ENCODE results near the gene ARAP3.
"Not testable (repeated sequence)": the region's sequence is repeated elsewhere in the genome, so short reads cannot be mapped to it uniquely, and the experiment has no call there.

ARAP3 gene

DNA sequence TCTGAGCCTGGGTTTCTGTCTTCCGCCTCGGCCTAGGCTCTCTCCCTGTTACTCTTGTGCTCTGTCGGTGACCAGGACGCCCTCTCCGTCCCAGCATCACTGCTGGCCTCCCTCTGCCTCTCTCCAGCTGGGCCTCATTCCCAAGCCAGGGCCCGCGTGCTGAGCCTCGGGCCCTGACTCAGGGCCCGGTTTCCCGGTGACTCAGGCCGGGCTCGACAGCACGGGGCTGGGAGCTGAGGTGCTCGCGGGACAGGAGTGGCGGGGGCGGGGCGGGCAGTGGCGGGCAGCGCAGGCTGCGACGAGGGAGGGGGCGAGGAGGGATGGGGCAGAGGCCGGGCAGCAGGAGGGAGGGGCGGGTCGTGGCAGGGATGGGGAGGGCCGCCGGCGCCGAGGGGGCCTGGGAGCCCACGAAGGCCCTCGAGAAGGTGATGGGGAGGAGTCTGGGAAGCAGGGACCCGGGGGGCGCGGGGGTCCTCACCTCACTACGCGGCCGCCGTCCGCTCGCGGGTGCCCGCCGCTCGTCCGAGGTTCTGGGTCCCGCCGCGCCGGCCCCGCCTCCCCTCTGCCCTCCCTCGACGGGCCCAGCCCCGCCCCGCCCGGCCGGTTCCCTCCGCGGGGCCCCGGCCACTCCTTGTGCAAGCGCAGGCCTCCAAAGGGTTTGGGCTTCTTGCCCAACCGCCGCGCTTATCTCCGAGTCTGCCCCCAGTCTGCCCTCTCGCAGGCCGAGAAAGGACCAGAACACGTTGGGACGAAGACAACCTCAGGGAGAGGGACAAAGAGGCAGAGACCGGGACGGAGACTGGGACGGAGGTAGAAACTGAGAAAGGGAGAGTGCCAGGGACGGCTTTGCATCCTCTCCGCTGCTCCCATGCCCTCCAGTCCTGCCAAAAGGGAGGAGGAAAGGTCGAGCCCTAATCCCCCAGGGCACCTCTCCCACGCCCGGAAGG lies at the start of gene ARAP3:
TSS of gene ARAP3 (minus strand) at position 536 of the 947 bp plus-strand sequence. CDS start 1,744 bp downstream, outside the sequence.
- H3K27ac ChIP-seq = peak within 1 kb of the TSS; percentile 29
- TF ChIP-seq ZFX (IDR thresholded peaks at IDR 0.05) (no peak), CTCF (conservative IDR thresholded peaks at IDR 0.05) (no peak)

DNA sequence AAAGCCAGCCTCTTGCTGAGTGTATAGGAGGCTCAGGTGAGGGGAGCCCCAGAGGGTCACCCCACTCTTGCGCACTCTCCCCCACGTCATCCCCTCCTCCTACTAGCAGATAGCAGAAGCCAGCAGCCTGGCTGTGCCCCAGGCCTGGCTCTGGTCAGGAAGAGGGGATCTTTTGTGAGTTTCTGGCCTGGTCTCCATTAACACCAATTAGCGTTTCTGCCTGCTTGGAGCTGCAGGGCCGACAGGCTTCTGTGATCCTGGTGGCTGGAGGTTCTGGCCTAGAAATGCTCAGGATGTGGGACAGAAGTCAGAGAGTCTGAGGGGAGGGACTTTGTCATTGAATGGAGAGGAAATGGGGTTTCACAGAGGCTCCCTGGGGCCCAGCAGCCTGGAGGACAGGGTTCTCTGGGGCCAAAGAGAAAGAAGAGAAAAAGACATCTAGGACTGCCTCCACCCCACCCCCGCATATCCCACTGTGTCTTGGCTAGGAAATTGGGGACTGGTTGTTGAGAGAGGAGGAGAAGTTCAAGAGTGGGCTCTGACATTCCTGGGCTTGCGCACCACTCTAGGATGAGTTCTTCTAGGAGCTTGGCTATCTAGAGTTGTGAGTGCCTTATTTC lies 47.5 kb upstream of the ARAP3 start:
- TF ChIP-seq CTCF (conservative IDR thresholded peaks at IDR 0.05) = no peak
- no peak for TF ChIP-seq ZFX (IDR thresholded peaks at IDR 0.05)
- no peak overlapping the region for H3K27ac ChIP-seq

DNA sequence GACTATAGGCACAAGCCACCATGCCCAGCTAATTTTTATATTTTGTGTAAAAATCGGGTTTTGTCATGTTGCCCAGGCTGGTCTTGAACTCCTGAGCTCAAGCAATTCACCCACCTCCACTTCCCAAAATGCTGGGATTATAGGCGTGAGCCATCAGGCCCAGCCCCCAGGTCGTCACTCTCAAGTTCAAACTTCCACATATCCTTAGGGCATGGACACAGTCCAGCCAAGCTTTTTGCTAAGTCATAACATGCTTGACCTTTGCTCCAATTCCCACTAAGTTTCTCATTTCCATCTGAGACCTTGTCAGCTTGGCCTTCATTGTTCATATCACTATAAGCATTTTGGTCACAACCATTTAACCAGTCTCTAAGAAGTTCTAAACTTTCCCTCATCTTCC lies 43.9 kb upstream of the ARAP3 start:
- TF ChIP-seq ZFX (IDR thresholded peaks at IDR 0.05) (no peak), CTCF (conservative IDR thresholded peaks at IDR 0.05) (no peak)
- no peak overlapping the region for H3K27ac ChIP-seq

DNA sequence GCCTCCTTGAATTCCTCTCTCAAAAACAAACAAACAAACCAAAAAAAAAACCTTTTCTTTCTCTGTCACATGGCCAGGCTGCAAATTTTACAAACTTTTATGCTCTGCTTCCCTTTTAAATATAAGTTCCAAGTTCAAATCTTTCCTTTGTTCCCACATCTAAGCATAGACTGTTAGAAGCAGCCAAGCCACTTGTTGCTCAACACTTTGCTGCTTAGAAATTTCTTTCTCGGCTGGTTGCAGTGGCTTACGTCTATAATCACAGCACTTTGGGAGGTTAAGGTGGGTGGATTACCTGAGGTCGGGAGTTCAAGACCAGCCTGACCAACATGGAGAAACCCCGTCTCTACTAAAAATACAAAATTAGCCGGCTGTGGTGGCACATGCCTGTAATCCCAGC lies 43.1 kb upstream of the ARAP3 start:
- H3K27ac ChIP-seq = not testable (repeated sequence)

- TF ChIP-seq CTCF (conservative IDR thresholded peaks at IDR 0.05) = no peak
- TF ChIP-seq ZFX (IDR thresholded peaks at IDR 0.05) = no peak
- H3K27ac ChIP-seq = no peak overlapping the region
These were observed 40.2 kb upstream of the ARAP3 start for GRCh38 chr5:141722266-141722665.

DNA sequence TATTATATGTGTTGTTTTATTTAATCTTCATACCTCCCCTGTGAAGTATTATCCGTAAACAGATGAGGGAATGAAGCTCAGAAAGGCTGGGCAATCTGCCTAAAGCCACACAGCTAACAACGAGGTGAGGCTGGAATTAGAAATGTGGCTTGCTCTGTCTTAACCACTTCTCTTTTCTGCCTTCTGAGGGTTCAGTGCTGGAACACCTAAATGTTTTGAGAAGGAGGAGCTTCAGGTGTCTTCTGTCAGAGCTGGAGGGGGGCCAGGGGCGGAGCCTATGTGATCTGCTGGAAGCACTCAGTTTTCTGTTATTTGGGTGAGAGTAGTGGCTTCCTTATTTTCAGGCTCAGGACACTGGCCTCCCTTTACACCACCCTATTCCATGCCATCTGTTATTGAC lies 35.0 kb upstream of the ARAP3 start:
- TF ChIP-seq CTCF (conservative IDR thresholded peaks at IDR 0.05) (no peak), ZFX (IDR thresholded peaks at IDR 0.05) (no peak)
- no peak overlapping the region for H3K27ac ChIP-seq

DNA sequence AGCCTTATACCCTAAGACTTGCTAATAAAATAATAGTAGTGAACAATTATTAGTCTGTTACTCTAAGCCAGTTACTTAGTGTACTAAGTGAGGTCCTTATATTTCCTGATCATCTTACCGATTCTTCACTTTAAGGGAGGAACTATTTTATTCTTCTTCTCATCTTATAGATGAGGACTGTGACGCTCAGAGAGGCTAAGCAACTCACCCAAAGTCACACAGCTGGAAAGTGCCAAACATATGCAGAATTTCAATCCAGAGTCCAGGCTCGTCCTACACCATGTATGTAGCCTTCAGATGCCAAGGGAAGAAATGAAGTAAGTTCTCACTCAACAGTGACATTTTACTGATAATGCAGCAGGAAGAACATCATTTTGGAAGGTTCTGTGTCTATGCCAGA lies 34.4 kb upstream of the ARAP3 start:
- no peak overlapping the region for H3K27ac ChIP-seq
- TF ChIP-seq CTCF (conservative IDR thresholded peaks at IDR 0.05) = no peak

Measured in C4-2B (cell line).